ENCODE data around the gene SNX13.

SNX13 gene, protein sequence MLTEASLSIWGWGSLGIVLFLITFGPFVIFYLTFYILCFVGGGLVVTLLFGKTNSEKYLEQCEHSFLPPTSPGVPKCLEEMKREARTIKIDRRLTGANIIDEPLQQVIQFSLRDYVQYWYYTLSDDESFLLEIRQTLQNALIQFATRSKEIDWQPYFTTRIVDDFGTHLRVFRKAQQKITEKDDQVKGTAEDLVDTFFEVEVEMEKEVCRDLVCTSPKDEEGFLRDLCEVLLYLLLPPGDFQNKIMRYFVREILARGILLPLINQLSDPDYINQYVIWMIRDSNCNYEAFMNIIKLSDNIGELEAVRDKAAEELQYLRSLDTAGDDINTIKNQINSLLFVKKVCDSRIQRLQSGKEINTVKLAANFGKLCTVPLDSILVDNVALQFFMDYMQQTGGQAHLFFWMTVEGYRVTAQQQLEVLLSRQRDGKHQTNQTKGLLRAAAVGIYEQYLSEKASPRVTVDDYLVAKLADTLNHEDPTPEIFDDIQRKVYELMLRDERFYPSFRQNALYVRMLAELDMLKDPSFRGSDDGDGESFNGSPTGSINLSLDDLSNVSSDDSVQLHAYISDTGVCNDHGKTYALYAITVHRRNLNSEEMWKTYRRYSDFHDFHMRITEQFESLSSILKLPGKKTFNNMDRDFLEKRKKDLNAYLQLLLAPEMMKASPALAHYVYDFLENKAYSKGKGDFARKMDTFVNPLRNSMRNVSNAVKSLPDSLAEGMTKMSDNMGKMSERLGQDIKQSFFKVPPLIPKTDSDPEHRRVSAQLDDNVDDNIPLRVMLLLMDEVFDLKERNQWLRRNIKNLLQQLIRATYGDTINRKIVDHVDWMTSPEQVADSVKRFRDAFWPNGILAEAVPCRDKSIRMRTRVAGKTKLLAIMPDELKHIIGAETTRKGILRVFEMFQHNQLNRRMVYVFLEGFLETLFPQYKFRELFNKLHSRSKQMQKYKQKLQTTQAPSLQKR

DNA sequence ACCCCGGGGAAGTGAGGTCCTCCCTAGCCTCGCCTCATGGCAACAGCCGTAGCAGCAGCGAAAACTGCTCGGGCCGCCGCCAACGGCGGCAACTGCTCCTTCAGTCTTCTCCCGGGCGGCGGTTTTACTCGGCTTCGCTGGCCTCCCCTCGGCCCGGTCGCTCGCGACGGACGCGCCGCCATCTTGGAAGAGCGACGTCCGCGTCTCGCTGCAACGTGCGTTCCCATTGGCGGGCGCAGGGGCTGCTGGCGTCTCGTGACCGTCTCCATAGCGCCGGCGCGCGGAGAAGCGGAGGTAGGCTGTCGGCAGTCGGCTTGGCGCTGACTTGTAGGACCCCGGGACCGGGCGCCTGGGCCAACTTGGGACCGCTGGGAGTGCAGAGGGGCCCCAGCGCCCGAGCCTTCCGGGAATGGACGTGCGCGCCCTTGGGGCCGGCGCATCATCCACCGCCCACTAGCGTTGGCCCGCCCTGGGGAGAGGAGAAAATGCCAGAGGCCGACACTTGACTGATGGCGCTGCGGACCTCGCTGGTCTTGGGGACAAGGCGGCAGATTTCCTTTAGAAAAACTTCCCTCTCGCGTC lies at the start of gene SNX13:
SNX13 (minus strand) TSS at position 193 of the 582 bp plus-strand sequence. CDS start 199 bp downstream, outside the sequence.
- Mint-ChIP-seq H3K9me3 (no peaks in the 10 kb centered on the region), H3K27me3 (ENCODE audit: low read depth) (peaks cover 21% of the 10 kb centered on the region), H3K4me1 (ENCODE audit: low read depth) (peaks cover 31% of the 10 kb centered on the region), H3K27ac (peak within 1 kb of the TSS; percentile 94), H3K4me3 (peak within 1 kb of the TSS; percentile 93), H3K36me3 (ENCODE audit: low read depth) (peaks cover 3% of the 10 kb centered on the region)
- DNase-seq (ENCODE audit: low spot score): peak; percentile 87

DNA sequence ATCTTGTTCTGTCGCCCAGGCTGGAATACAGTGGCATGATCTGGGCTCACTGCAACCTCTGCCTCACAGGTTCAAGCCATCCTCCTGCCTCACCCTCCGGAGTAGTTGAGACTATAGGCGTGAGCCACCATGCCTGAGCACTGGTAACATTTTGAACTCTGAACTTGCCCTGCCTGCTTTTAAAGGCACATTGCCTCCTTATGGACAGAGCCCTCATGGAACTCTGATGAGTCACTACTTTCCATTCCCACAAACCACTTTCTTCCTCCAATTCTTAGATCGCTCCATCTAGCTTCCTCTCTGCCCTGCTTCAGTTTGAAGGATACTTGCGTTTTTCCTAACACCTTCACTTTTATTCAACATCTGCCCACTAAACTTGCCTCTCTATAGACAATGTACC lies 49.3 kb upstream of the SNX13 start:
- Mint-ChIP-seq H3K27me3 (ENCODE audit: low read depth) (peaks cover 9% of the 10 kb centered on the region), H3K4me3 (no peak overlapping the region)

DNA sequence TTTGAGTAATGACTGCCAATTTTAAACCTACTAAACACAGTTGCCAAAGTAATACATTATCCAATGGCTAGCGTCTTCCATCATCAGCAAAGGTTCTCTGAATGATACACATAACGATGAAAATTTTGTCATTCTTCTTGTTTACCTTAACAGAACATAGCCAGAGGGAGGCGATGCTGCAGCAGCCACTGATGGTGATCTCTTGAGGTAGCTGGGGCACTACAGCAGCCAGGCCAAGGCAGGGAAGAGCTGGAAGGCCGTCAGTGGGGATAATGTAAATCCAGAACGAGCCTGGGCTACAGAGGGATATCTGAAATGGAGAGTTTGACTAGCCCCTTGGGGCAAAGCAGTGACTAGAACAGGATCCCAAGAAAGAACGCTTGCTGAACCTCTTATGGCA lies 48.6 kb upstream of the SNX13 start:
- Mint-ChIP-seq H3K4me3 (no peak overlapping the region), H3K4me1 (ENCODE audit: low read depth) (no peaks in the 10 kb centered on the region), H3K27me3 (ENCODE audit: low read depth) (peaks cover 9% of the 10 kb centered on the region), H3K36me3 (ENCODE audit: low read depth) (no peaks in the 10 kb centered on the region), H3K9me3 (no peaks in the 10 kb centered on the region), H3K27ac (no peak overlapping the region)
- no peak for DNase-seq (ENCODE audit: low spot score)

More for the DNA sequence above, 49.3 kb upstream of the SNX13 start:
- DNase-seq (ENCODE audit: low spot score): no peak
- Mint-ChIP-seq H3K36me3 (ENCODE audit: low read depth) (no peaks in the 10 kb centered on the region), H3K9me3 (no peaks in the 10 kb centered on the region), H3K27ac (no peak overlapping the region), H3K4me1 (ENCODE audit: low read depth) (no peaks in the 10 kb centered on the region)

DNA sequence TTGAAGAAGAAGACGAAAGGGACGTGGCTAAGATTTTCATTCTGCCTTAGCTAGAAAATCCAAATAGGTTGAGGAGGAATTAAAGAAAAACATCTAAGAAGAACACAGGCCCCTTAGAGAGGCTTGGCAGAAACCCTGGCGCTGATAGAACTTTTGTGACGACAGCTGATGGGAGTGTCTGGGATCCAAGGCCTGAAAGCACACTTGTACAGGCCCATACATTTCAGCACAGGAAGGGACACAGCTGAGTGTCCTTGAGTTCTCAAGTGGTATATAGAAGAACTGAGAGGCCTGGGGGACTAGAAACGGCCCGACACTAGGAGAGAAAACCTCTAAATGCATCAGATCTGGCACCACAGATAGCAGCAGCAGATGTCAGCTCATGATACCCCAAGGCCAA lies 47.8 kb upstream of the SNX13 start:
- H3K27me3 Mint-ChIP-seq (ENCODE audit: low read depth): peaks cover 10% of the 10 kb centered on the region
- no peak overlapping the region for H3K4me3 Mint-ChIP-seq
- H3K36me3 Mint-ChIP-seq (ENCODE audit: low read depth): no peaks in the 10 kb centered on the region
- H3K4me1 Mint-ChIP-seq (ENCODE audit: low read depth): peaks cover 3% of the 10 kb centered on the region
- no peak for DNase-seq (ENCODE audit: low spot score)
- no peaks in the 10 kb centered on the region for H3K9me3 Mint-ChIP-seq
- no peak overlapping the region for H3K27ac Mint-ChIP-seq

DNA sequence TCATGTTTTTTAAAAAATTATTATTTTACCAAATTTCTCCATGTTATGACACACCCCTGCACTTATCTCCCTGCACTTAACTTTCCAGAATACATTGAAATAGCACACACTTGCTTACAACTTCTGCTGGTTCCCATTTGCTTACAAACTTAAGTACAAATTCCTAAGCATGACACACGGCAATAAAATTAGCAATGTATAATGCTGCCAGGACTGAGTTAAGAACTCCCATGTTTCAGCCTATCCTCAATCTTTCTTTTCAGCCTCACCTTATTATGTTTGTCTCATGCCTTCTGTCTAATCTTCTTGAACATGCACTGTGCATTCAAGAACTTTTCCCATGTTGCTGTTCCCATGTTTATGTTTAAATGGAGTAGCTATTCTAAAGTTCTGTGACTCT lies 46.6 kb upstream of the SNX13 start:
- Mint-ChIP-seq H3K9me3 (no peaks in the 10 kb centered on the region), H3K27me3 (ENCODE audit: low read depth) (peaks cover 11% of the 10 kb centered on the region), H3K4me1 (ENCODE audit: low read depth) (peaks cover 4% of the 10 kb centered on the region), H3K27ac (no peak overlapping the region), H3K36me3 (ENCODE audit: low read depth) (no peaks in the 10 kb centered on the region), H3K4me3 (no peak overlapping the region)
- no peak for DNase-seq (ENCODE audit: low spot score)

DNA sequence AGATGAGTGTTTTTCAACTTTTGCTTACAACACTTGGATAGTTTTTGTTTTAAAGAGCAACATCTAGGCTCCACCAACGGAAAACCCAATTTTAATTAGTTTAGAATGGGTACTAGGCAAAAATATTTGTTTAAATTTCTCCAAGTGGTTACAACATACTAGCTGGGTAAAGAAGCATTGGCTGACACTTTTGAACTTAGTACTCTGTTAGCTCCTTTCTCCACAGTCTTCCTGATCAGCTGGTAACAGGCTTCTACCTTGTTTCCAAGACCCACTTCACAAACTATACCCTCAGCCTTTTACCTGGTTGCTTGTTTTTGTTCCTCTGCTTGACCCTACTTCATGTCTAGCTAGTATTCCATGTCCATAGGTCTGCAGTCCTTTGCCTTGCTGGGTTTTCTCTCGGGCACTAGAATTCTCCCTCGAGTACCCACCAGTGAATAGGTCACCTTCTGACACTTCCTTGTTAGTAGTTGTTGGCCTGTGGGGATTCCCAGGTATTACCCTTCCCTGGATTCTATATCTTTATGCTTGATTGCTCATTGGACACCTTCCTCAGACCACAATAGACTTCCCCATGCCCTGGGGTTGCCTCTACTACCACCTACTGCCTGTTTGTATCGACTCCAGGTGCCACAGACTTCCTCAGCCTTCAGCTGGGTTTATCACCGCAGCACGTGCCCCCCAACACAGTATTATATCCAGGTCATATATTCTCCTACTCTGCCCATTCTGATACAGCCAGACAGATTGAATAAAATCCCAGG lies 45.4 kb upstream of the SNX13 start:
- no peak for DNase-seq (ENCODE audit: low spot score)
- Mint-ChIP-seq H3K9me3 (no peaks in the 10 kb centered on the region), H3K36me3 (ENCODE audit: low read depth) (no peaks in the 10 kb centered on the region), H3K27me3 (ENCODE audit: low read depth) (peaks cover 14% of the 10 kb centered on the region), H3K4me1 (ENCODE audit: low read depth) (peaks cover 4% of the 10 kb centered on the region), H3K4me3 (no peak overlapping the region), H3K27ac (no peak overlapping the region)

DNA sequence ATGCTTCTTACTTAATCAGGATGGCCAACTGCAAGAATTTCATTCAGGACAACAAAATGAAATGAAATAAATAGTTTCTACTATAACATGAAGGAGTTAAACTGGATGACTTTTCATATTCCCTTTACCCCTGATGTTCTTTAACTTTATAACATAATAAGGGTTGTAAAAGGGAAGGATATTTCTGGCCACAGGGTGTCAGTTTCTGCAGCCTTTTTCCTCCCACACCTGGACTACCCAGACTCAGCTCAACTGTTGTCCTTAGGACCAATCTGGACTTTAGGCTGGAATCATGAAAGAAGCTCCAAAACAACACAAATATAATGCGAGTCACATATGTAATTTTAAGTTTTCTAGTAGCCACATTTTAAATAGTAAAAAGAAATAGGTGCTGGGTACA lies 44.0 kb upstream of the SNX13 start:
- no peak overlapping the region for H3K27ac Mint-ChIP-seq
- H3K27me3 Mint-ChIP-seq (ENCODE audit: low read depth): peaks cover 18% of the 10 kb centered on the region
- H3K36me3 Mint-ChIP-seq (ENCODE audit: low read depth): no peaks in the 10 kb centered on the region
- H3K4me3 Mint-ChIP-seq: no peak overlapping the region
- peaks cover 4% of the 10 kb centered on the region for H3K4me1 Mint-ChIP-seq (ENCODE audit: low read depth)
- H3K9me3 Mint-ChIP-seq: no peaks in the 10 kb centered on the region
- DNase-seq (ENCODE audit: low spot score): no peak

DNA sequence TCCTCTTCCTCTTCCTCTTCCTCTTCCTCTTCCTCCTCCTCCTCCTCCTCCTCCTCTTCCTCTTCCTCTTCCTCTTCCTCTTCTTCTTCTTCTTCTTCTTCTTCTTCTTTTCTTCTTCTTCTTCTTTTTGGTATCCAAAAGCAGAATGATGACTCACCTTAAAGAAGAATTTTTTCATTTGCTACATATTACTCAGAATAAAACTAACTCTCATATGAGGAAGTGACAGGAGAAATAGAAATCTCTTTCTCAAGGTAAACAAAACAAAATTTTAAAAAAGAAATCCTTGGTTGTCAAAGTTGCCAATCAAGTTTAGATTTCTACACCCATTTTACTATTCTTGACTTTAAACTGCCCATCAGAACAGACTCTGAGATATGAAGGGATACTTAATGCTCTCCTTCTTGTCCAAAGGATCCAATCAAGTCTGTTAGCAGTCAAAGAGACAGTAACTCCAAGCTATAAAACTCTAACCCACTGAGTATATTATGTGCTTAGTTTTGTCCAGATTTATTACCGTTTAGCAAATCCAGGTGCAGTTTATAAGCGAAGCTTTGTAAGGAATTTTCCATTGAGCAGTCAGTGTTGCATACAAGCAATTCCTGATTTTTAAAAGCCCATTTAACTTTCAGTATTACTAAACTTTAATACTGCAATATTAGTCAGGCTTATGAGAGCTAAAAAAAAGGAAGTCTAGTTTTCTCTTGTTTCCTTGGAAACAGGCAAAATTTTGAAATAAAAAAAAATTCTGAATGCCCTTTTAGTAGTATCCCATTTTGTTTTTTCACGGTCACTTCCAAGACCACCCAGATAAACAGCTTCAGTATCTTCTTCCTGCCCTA lies 43.1 kb upstream of the SNX13 start:
- DNase-seq (ENCODE audit: low spot score): no peak
- Mint-ChIP-seq H3K27ac (no peak overlapping the region), H3K4me3 (no peak overlapping the region), H3K27me3 (ENCODE audit: low read depth) (peaks cover 12% of the 10 kb centered on the region), H3K4me1 (ENCODE audit: low read depth) (peaks cover 4% of the 10 kb centered on the region), H3K9me3 (no peaks in the 10 kb centered on the region), H3K36me3 (ENCODE audit: low read depth) (no peaks in the 10 kb centered on the region)

DNA sequence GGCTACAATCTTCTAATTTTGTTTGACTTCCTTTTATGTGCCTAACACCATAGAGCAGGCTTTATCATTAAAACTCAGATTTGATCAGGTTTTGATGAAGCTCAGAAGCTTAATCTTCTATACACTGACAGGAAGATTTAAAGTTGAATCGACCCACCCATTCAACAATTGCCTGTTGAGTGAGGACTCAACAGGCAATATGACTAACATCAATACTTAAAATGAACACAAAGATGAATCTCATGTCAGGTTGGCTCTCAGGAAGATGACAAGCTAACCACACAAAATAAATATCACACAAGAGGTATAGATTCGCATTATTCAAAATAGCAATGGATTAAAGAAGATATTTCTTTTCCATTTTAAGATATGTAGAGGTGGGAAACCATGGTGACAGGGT lies 36.7 kb upstream of the SNX13 start:
- Mint-ChIP-seq H3K4me3 (no peak overlapping the region), H3K27me3 (ENCODE audit: low read depth) (peaks cover 7% of the 10 kb centered on the region), H3K4me1 (ENCODE audit: low read depth) (no peaks in the 10 kb centered on the region), H3K9me3 (no peaks in the 10 kb centered on the region), H3K27ac (no peak overlapping the region), H3K36me3 (ENCODE audit: low read depth) (no peaks in the 10 kb centered on the region)
- no peak for DNase-seq (ENCODE audit: low spot score)

DNA sequence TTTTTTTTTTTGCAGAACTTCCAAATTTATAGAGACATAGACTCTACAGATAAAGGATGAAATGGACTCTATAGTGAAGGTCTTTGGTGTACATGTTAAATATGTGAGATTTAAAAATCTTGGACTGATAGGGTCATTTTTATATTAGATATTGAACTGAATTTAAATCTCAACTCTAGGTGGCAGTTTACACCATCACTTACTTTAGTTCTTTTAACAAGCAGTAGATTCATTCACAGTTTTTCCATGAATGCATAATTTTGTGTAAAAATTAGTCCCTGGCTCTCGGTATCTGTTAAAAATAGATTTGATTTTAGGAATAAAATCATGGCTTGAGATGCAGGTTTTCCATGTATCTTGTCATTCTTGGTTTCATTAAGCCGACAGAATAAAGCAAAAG lies 31.1 kb upstream of the SNX13 start:
- Mint-ChIP-seq H3K9me3 (no peaks in the 10 kb centered on the region), H3K4me1 (ENCODE audit: low read depth) (no peaks in the 10 kb centered on the region), H3K4me3 (no peak overlapping the region), H3K27ac (no peak overlapping the region), H3K36me3 (ENCODE audit: low read depth) (no peaks in the 10 kb centered on the region), H3K27me3 (ENCODE audit: low read depth) (peaks cover 12% of the 10 kb centered on the region)
- no peak for DNase-seq (ENCODE audit: low spot score)

DNA sequence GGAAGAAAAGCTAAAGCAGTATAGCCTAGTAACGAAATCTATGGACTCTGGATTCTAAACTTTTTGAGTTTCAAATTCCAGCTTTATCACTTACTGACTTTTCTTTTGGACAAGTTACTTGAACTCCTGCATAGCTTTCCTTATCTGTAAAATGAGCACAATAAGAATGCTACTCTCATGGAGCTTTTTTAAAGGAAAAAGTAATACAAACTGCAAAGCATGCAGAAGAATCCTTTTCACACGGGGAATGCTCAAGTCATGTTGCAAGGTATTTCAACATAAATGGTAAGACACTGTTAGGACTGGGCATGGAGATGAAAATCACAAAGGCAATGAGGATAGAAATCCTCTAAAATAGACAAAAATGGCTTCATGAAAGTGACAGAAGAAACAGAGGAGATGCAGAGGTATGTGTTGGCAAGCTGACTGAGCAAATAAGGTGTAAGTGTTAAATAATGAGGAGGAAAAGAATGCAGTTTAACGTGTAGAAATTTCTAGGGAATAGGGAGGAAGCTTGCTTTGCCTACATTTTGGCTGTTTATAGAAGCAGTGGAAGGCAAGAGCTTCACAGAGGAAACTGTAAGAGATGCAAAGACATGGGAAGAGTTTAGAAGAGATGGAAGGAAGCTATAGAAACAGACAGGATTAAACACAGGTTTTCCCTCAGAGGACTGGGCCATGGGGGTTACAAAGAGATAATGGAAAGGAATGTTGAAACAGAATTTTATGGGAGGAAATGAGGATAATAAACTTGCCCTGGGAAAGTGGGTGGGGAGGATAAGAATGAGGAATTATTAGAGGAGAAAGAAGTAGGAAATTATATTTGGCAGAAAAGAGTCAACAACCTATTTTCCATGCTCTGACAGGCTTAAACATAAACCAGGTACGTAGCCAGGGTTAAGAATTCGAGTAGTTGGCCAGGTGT lies 28.8 kb upstream of the SNX13 start:
- H3K27me3 Mint-ChIP-seq (ENCODE audit: low read depth): peaks cover 20% of the 10 kb centered on the region
- no peak overlapping the region for H3K4me3 Mint-ChIP-seq
- H3K4me1 Mint-ChIP-seq (ENCODE audit: low read depth): no peaks in the 10 kb centered on the region
- no peaks in the 10 kb centered on the region for H3K9me3 Mint-ChIP-seq
- no peak for DNase-seq (ENCODE audit: low spot score)
- H3K36me3 Mint-ChIP-seq (ENCODE audit: low read depth): no peaks in the 10 kb centered on the region
- no peak overlapping the region for H3K27ac Mint-ChIP-seq

DNA sequence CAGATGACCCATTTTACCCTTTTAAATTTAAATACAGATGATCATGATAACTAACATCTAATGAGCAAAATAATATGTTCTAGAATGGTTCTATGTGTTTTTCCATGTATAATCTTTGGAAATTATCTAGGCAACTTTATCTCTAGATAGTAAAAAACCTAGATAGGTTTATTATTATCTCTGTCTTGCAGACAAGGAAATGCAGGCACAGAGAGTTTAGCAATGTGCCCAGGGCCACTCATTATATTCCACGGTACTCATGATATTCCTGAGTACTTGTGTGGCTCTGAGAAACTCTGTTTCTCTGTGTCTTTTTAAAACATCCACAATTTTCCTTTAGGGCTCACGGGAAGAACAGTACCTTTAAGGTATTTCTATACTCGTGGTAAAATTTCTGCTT lies 26.4 kb upstream of the SNX13 start:
- Mint-ChIP-seq H3K27ac (no peak overlapping the region), H3K36me3 (ENCODE audit: low read depth) (no peaks in the 10 kb centered on the region), H3K4me3 (no peak overlapping the region), H3K9me3 (no peaks in the 10 kb centered on the region), H3K27me3 (ENCODE audit: low read depth) (peaks cover 22% of the 10 kb centered on the region), H3K4me1 (ENCODE audit: low read depth) (no peaks in the 10 kb centered on the region)
- no peak for DNase-seq (ENCODE audit: low spot score)

All from T-helper 2 cell treated with Interferon-gamma antibody and Interleukin-4, amounts not matched to agents 5 μg/mL and 100 μg/mL, for 36 hours (primary cell).